ENCODE data around the gene PAGR1.

Gene PAGR1

GRCh38 chr16:29808219-29808900, 7.6 kb upstream of the PAGR1 start:
- peaks cover 28% of the 10 kb centered on the region for H3K79me1 ChIP-seq (ENCODE audit: low read length)
- peak overlapping the region; percentile 68 for H3K9ac ChIP-seq (ENCODE audit: low read length)
- peak overlapping the region; percentile 62 for H3K4ac ChIP-seq (ENCODE audit: low read depth, low read length)
- H2BK120ac ChIP-seq (ENCODE audit: insufficient read depth, low read length, poor library complexity), result no peak overlapping the region
- no peak overlapping the region for H2BK12ac ChIP-seq (ENCODE audit: low read length)
- no peak for DNase-seq
- H3K4me2 ChIP-seq (ENCODE audit: low read length), result peak overlapping the region; percentile 52
- peaks cover 4% of the 10 kb centered on the region for H3K9me3 ChIP-seq (ENCODE audit: insufficient read depth, low read depth, low read length)
- WGBS (ENCODE audit: extremely low coverage, insufficient coverage, insufficient read length), result no CpG with 5 or more reads among the region's 25 CpGs
- peak overlapping the region; percentile 25 for H2AK5ac ChIP-seq (ENCODE audit: low read length)
- H3K79me2 ChIP-seq (ENCODE audit: control insufficient read depth, insufficient read depth, low read length, poor library complexity), result peaks cover 22% of the 10 kb centered on the region
- H2BK5ac ChIP-seq (ENCODE audit: low read depth, low read length, poor library complexity), result peak overlapping the region; percentile 17
- H3K36me3 ChIP-seq (ENCODE audit: control insufficient read depth in 1 of 2, insufficient read depth in 2 of 2, low read length in 2 of 2), result peaks cover 30 to 32% of the 10 kb centered on the region in 2 experiments
- H3K27me3 ChIP-seq (ENCODE audit: insufficient read depth, low read length), result no peaks in the 10 kb centered on the region
- H3K4me1 ChIP-seq (ENCODE audit: control insufficient read depth in 1 of 2, insufficient read depth in 2 of 2, low read length in 2 of 2), result peaks cover 25 to 46% of the 10 kb centered on the region in 2 experiments
- H4K8ac ChIP-seq (ENCODE audit: low read depth, low read length), result peak overlapping the region; percentile 15
- peak overlapping the region; percentile 41 for H3K27ac ChIP-seq (ENCODE audit: low read depth, low read length)
- H3K18ac ChIP-seq (ENCODE audit: low read length), result peak overlapping the region; percentile 32
- no peak overlapping the region for H3K23ac ChIP-seq (ENCODE audit: low read length)
- H2AFZ ChIP-seq (ENCODE audit: insufficient read depth, low read length, poor library complexity), result no peak overlapping the region
- H4K91ac ChIP-seq (ENCODE audit: low read depth, low read length), result peak overlapping the region; percentile 4
- H3K4me3 ChIP-seq (ENCODE audit: low read depth, low read length), result peak overlapping the region; percentile 79
- H3K14ac ChIP-seq (ENCODE audit: low read length), result peak overlapping the region; percentile 50
- H4K12ac ChIP-seq (ENCODE audit: low read depth, low read length), result no peak overlapping the region

- Histone ChIP-seq H3K79me1 (ENCODE audit: low read length) (peaks cover 28% of the 10 kb centered on the region), H4K8ac (ENCODE audit: low read depth, low read length) (no peak overlapping the region), H2BK5ac (ENCODE audit: low read depth, low read length, poor library complexity) (no peak overlapping the region), H3K4me1 (ENCODE audit: control insufficient read depth in 1 of 2, insufficient read depth in 2 of 2, low read length in 2 of 2) (peaks cover 25 to 46% of the 10 kb centered on the region in 2 experiments), H3K36me3 (ENCODE audit: control insufficient read depth in 1 of 2, insufficient read depth in 2 of 2, low read length in 2 of 2) (peaks cover 23 to 26% of the 10 kb centered on the region in 2 experiments), H3K4me3 (ENCODE audit: low read depth, low read length) (no peak overlapping the region), H2AFZ (ENCODE audit: insufficient read depth, low read length, poor library complexity) (no peak overlapping the region), H3K27me3 (ENCODE audit: insufficient read depth, low read length) (no peaks in the 10 kb centered on the region), H3K18ac (ENCODE audit: low read length) (peak overlapping the region; percentile 37), H3K9ac (ENCODE audit: low read length) (no peak overlapping the region), H3K27ac (ENCODE audit: low read depth, low read length) (peak overlapping the region; percentile 7), H3K4me2 (ENCODE audit: low read length) (peak overlapping the region; percentile 52), H3K4ac (ENCODE audit: low read depth, low read length) (peak overlapping the region; percentile 33), H3K23ac (ENCODE audit: low read length) (no peak overlapping the region), H3K9me3 (ENCODE audit: insufficient read depth, low read depth, low read length) (peaks cover 4% of the 10 kb centered on the region), H4K12ac (ENCODE audit: low read depth, low read length) (no peak overlapping the region), H3K79me2 (ENCODE audit: control insufficient read depth, insufficient read depth, low read length, poor library complexity) (peaks cover 22% of the 10 kb centered on the region), H3K14ac (ENCODE audit: low read length) (no peak overlapping the region), H2AK5ac (ENCODE audit: low read length) (no peak overlapping the region), H2BK12ac (ENCODE audit: low read length) (no peak overlapping the region), H4K91ac (ENCODE audit: low read depth, low read length) (no peak overlapping the region), H2BK120ac (ENCODE audit: insufficient read depth, low read length, poor library complexity) (no peak overlapping the region)
- WGBS (ENCODE audit: extremely low coverage, insufficient coverage, insufficient read length), result no CpG with 5 or more reads among the region's 31 CpGs
- no peak for DNase-seq
These were observed 6.8 kb upstream of the PAGR1 start for GRCh38 chr16:29809031-29809747.

- Histone ChIP-seq H3K14ac (ENCODE audit: low read length) (no peak overlapping the region), H3K4me1 (ENCODE audit: control insufficient read depth in 1 of 2, insufficient read depth in 2 of 2, low read length in 2 of 2) (peaks cover 19 to 43% of the 10 kb centered on the region in 2 experiments), H3K4me2 (ENCODE audit: low read length) (no peak overlapping the region), H2BK5ac (ENCODE audit: low read depth, low read length, poor library complexity) (no peak overlapping the region), H3K23ac (ENCODE audit: low read length) (no peak overlapping the region), H3K79me2 (ENCODE audit: control insufficient read depth, insufficient read depth, low read length, poor library complexity) (peaks cover 21% of the 10 kb centered on the region), H3K27ac (ENCODE audit: low read depth, low read length) (peak overlapping the region; percentile 44), H2AK5ac (ENCODE audit: low read length) (no peak overlapping the region), H4K91ac (ENCODE audit: low read depth, low read length) (no peak overlapping the region), H3K79me1 (ENCODE audit: low read length) (peaks cover 24% of the 10 kb centered on the region), H3K9ac (ENCODE audit: low read length) (no peak overlapping the region), H2AFZ (ENCODE audit: insufficient read depth, low read length, poor library complexity) (no peak overlapping the region), H3K9me3 (ENCODE audit: insufficient read depth, low read depth, low read length) (peaks cover 4% of the 10 kb centered on the region), H4K8ac (ENCODE audit: low read depth, low read length) (no peak overlapping the region), H3K36me3 (ENCODE audit: control insufficient read depth in 1 of 2, insufficient read depth in 2 of 2, low read length in 2 of 2) (peaks cover 23 to 25% of the 10 kb centered on the region in 2 experiments), H2BK120ac (ENCODE audit: insufficient read depth, low read length, poor library complexity) (no peak overlapping the region), H2BK12ac (ENCODE audit: low read length) (no peak overlapping the region), H3K4me3 (ENCODE audit: low read depth, low read length) (no peak overlapping the region), H3K18ac (ENCODE audit: low read length) (no peak overlapping the region), H4K12ac (ENCODE audit: low read depth, low read length) (no peak overlapping the region), H3K27me3 (ENCODE audit: insufficient read depth, low read length) (no peaks in the 10 kb centered on the region), H3K4ac (ENCODE audit: low read depth, low read length) (no peak overlapping the region)
- no CpG with 5 or more reads among the region's 23 CpGs for WGBS (ENCODE audit: extremely low coverage, insufficient coverage, insufficient read length)
- no peak for DNase-seq
These were observed 5.9 kb upstream of the PAGR1 start for GRCh38 chr16:29809850-29810698.

GRCh38 chr16:29810699-29811169, 5.2 kb upstream of the PAGR1 start:
- H4K8ac ChIP-seq (ENCODE audit: low read depth, low read length), result no peak overlapping the region
- H2BK120ac ChIP-seq (ENCODE audit: insufficient read depth, low read length, poor library complexity), result no peak overlapping the region
- H3K36me3 ChIP-seq (ENCODE audit: control insufficient read depth in 1 of 2, insufficient read depth in 2 of 2, low read length in 2 of 2), result peaks cover 23 to 25% of the 10 kb centered on the region in 2 experiments
- H3K79me1 ChIP-seq (ENCODE audit: low read length), result peaks cover 24% of the 10 kb centered on the region
- H3K4me1 ChIP-seq (ENCODE audit: control insufficient read depth in 1 of 2, insufficient read depth in 2 of 2, low read length in 2 of 2), result peaks cover 19 to 45% of the 10 kb centered on the region in 2 experiments
- peaks cover 4% of the 10 kb centered on the region for H3K9me3 ChIP-seq (ENCODE audit: insufficient read depth, low read depth, low read length)
- no peak overlapping the region for H3K23ac ChIP-seq (ENCODE audit: low read length)
- H3K27ac ChIP-seq (ENCODE audit: low read depth, low read length), result peak overlapping the region; percentile 44
- H3K9ac ChIP-seq (ENCODE audit: low read length), result no peak overlapping the region
- H3K79me2 ChIP-seq (ENCODE audit: control insufficient read depth, insufficient read depth, low read length, poor library complexity), result peaks cover 20% of the 10 kb centered on the region
- no peak overlapping the region for H2AFZ ChIP-seq (ENCODE audit: insufficient read depth, low read length, poor library complexity)
- no peak overlapping the region for H4K91ac ChIP-seq (ENCODE audit: low read depth, low read length)
- no peak for DNase-seq
- H3K4me3 ChIP-seq (ENCODE audit: low read depth, low read length), result no peak overlapping the region
- no peak overlapping the region for H2BK5ac ChIP-seq (ENCODE audit: low read depth, low read length, poor library complexity)
- no peaks in the 10 kb centered on the region for H3K27me3 ChIP-seq (ENCODE audit: insufficient read depth, low read length)
- H4K12ac ChIP-seq (ENCODE audit: low read depth, low read length), result no peak overlapping the region
- no peak overlapping the region for H3K14ac ChIP-seq (ENCODE audit: low read length)
- H2AK5ac ChIP-seq (ENCODE audit: low read length), result no peak overlapping the region
- no peak overlapping the region for H2BK12ac ChIP-seq (ENCODE audit: low read length)
- WGBS (ENCODE audit: extremely low coverage, insufficient coverage, insufficient read length), result no CpG with 5 or more reads among the region's 9 CpGs
- H3K4ac ChIP-seq (ENCODE audit: low read depth, low read length), result no peak overlapping the region
- H3K4me2 ChIP-seq (ENCODE audit: low read length), result peak overlapping the region; percentile 45
- peak overlapping the region; percentile 15 for H3K18ac ChIP-seq (ENCODE audit: low read length)

Measured in trophoblast cell (in vitro differentiated cells and primary cell).